K562 (cell line): ENCODE measurements around the gene MPC1. TPM values are rescaled to one million over a fixed set of nuclear protein-coding genes. Genes with fewer than 3 reads are reported as not detected.
A peak's percentile ranks its signal among the peaks of the same experiment; 100 is the strongest.

Experiments used
- CEBPB ChIP-seq: fragments of 450-650 bp; IDR thresholded peaks from 2 replicates; pipeline ENCODE4 v1.6.1; 2016; ENCODE audit warnings: missing genetic modification characterization, missing compliant biosample characterization
- CEBPG ChIP-seq, 3 experiments: fragments of 200-800 bp in 1 of 3; sonication (Bioruptor generic) in 1 of 3; sonication (generic) in 1 of 3; formaldehyde crosslinking in 1 of 3; IDR thresholded peaks in 2 of 3; conservative IDR thresholded peaks in 1 of 3; 2 replicates each; pipeline versions ENCODE4 v1.6.1 to v1.8.0; 2016 to 2022; ENCODE audit warnings: missing compliant biosample characterization in 2 of 3, missing genetic modification characterization in 2 of 3, mild to moderate bottlenecking in 1 of 3, missing genetic modification reagents in 1 of 3
- DIDO1 ChIP-seq: fragments of 450-650 bp; IDR thresholded peaks from 2 replicates; pipeline ENCODE4 v1.6.1; 2016; ENCODE audit warnings: low read depth, missing biosample characterization, missing genetic modification characterization
- ETV1 ChIP-seq: fragments of 450-650 bp; conservative IDR thresholded peaks from 2 replicates; pipeline ENCODE4 v1.6.1; 2016; ENCODE audit warnings: missing genetic modification characterization, control low read depth, low read depth, missing compliant biosample characterization
- EWSR1 ChIP-seq: fragments of 450-650 bp; IDR thresholded peaks from 2 replicates; pipeline ENCODE4 v1.6.1; 2018; ENCODE audit warnings: borderline replicate concordance, mild to moderate bottlenecking, low read depth, moderate library complexity; ENCODE audit not compliant: partially characterized antibody
- FOSL1 ChIP-seq: fragments of 200-800 bp; sonication (Bioruptor generic); conservative IDR thresholded peaks from 2 replicates; pipeline ENCODE4 v1.6.1; 2016; ENCODE audit warnings: missing genetic modification characterization, missing compliant biosample characterization
- JUND ChIP-seq, 2 experiments: IDR thresholded peaks; 2 replicates in 1 of 2; 3 replicates in 1 of 2; pipeline ENCODE4 v1.6.1; 2011; ENCODE audit warnings: borderline replicate concordance in 2 of 2, low read depth in 2 of 2, low read length in 2 of 2, improper control_type of control experiment in 1 of 2, missing biosample characterization in 1 of 2, missing genetic modification characterization in 1 of 2, missing genetic modification reagents in 1 of 2
- MEF2D ChIP-seq: conservative IDR thresholded peaks from 2 replicates; pipeline ENCODE4 v1.6.1; 2016; ENCODE audit warnings: low read depth, missing genetic modification characterization, missing compliant biosample characterization
- MTA3 ChIP-seq: fragments of 450-650 bp; formaldehyde crosslinking; IDR thresholded peaks from 2 replicates; pipeline ENCODE4 v1.6.1; 2017; ENCODE audit warnings: mild to moderate bottlenecking, borderline replicate concordance
- NFYB ChIP-seq: IDR thresholded peaks from 2 replicates; pipeline ENCODE4 v1.6.1; 2011; ENCODE audit warnings: mild to moderate bottlenecking, moderate library complexity; ENCODE audit not compliant: insufficient read length; ENCODE audit errors: extremely low read depth
- PCBP1 ChIP-seq: fragments of 200-400 bp; formaldehyde crosslinking; IDR thresholded peaks from 2 replicates; pipeline ENCODE4 v1.6.1; 2018; ENCODE audit warnings: mild to moderate bottlenecking, low read depth, low read length; ENCODE audit not compliant: poor library complexity, severe bottlenecking
- RB1 ChIP-seq: fragments of 450-650 bp; IDR thresholded peaks from 2 replicates; pipeline ENCODE4 v1.6.1; 2017; ENCODE audit warnings: low read depth, mild to moderate bottlenecking
- RHOXF2B ChIP-seq: fragments of 250-450 bp; sonication (Bioruptor Pico); conservative IDR thresholded peaks from 2 replicates; pipeline ENCODE4 v1.5.1; 2021
- TAF7 ChIP-seq: fragments of 450-650 bp; IDR thresholded peaks from 2 replicates; pipeline ENCODE4 v1.6.1; 2016; ENCODE audit warnings: missing genetic modification characterization, missing compliant biosample characterization
- TBL1XR1 ChIP-seq, 2 experiments: IDR thresholded peaks; 2 replicates each; pipeline ENCODE4 v1.6.1; 2012; ENCODE audit warnings: improper control_type of control experiment in 2 of 2, low read length in 2 of 2, mild to moderate bottlenecking in 1 of 2
- TRIM24 ChIP-seq, 2 experiments: fragments of 450-650 bp; IDR thresholded peaks; 2 replicates each; pipeline ENCODE4 v1.6.1; 2016
- ZKSCAN1 ChIP-seq: fragments of 150-350 bp; IDR thresholded peaks from 2 replicates; pipeline ENCODE4 v1.6.1; 2016; ENCODE audit warnings: low read depth, low read length
- ZNF589 ChIP-seq: fragments of 200-800 bp; sonication (Bioruptor generic); IDR thresholded peaks from 2 replicates; pipeline ENCODE4 v1.6.1; 2016; ENCODE audit warnings: low read depth, missing genetic modification characterization, missing compliant biosample characterization
- polyA plus RNA-seq, 8 experiments: library from polyadenylated mRNA; depleted of rRNA in 4 of 8; stranded (reverse) in 5 of 8; unstranded in 3 of 8; fragments of >200 nt; fragmentation: Nextera tagmentation in 2 of 8; fragmentation: Illumina TruSeq in 1 of 8; extraction: Ambion mirVana in 2 of 8; extraction: Trizol in 1 of 8; gene quantifications; 2 replicates each; pipeline versions ENCODE4 v1.2.1 to v1.2.3, GENCODE V29; 2011 to 2014; ENCODE audit warnings: inconsistent platforms in 1 of 8, missing spikeins in 1 of 8
- total RNA-seq, 7 experiments: library from RNA; depleted of rRNA in 6 of 7; stranded (reverse); fragments of >200 nt in 6 of 7; fragmentation: Illumina TruSeq in 2 of 7; extraction: Trizol in 2 of 7; gene quantifications; 2 replicates each; pipeline versions ENCODE4 v1.2.1 to v1.2.3, GENCODE V29; 2011 to 2021; ENCODE audit warnings: low replicate concordance in 1 of 7
- TF ChIP-seq, protein P1 (sequence below): fragments of 250-450 bp; sonication (Bioruptor Pico); IDR thresholded peaks from 2 replicates; pipeline ENCODE4 v1.4.0; 2020; ENCODE audit warnings: mild to moderate bottlenecking, moderate library complexity, borderline replicate concordance
- TF ChIP-seq, protein P2 (sequence below): sonication (generic); formaldehyde crosslinking; IDR thresholded peaks from 2 replicates; pipeline ENCODE4 v1.8.0; 2022; ENCODE audit warnings: missing genetic modification reagents, mild to moderate bottlenecking, moderate library complexity, borderline replicate concordance
- TF ChIP-seq, protein P3 (sequence below): fragments of 450-650 bp; IDR thresholded peaks from 2 replicates; pipeline ENCODE4 v1.6.1; 2016

Gene MPC1
- total and polyA plus RNA-seq, 9 of the 15 experiments (the other 6 are each of a cell fraction or from before 2014, with no cell fraction given) = 78.6 to 185 (median 138) TPM

DNA sequence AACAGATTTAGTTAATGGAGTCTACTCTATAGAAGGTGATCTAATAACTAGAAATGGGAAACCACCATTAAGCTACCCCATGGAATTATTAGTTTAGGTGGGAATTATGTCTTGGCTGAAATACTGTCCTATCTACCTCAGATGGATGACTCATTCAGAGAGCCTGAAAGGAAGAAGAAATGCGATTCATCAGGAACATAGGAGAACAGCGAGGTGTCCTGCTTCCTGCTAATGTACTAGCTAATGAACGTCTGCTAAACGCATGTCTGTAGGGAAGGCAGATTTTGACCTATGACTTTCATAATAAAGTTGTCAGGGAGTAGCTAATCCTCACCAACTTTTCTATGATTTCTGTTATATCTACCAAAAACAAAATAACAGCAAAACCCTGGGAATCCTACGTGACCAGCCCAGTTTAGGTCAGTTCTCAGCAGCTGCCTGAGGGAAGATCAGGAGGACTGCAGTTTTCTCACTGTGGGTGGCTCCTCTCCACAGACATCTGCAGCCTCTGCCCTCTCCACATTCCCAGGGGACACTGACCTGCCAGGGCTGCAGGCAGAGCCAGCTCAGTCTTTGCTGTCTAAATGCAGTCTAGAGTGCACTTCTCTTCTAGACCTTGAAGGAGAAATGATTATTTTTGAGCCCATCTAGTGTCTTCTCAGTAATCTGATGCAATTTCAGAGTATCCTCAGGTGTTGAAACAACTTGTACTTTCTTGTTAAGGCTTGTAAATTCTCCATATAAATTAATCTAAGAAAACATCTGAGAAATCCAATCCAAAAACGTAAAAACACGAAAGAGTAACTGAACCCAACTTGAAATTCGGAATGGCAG, 22.3 kb downstream of the MPC1 start (continued):
- TF ChIP-seq ZNF589 (CRISPR knock-in tag) (no peak), ETV1 (tag) (no peak), RB1 (no peak), MTA3 (no peak), RHOXF2B (no peak), ZKSCAN1 (no peak), MEF2D (tag) (no peak), JUND (IDR thresholded peaks at IDR 0.05; ENCODE audit: borderline replicate concordance, low read depth, low read length) (peak; percentile 75), JUND (tag; IDR thresholded peaks at IDR 0.05; ENCODE audit: borderline replicate concordance, low read depth, low read length) (peak; percentile 63; the same call in 2 of the 3 replicates), PCBP1 (no peak), TRIM24 (IDR thresholded peaks at IDR 0.05) (no peak), EWSR1 (no peak), NFYB (no peak), CEBPG (CRISPR knock-in tag; IDR thresholded peaks at IDR 0.05) (0 out of 2 replicates have a peak, but pooled peaks have one; percentile 19), CEBPG (tag; conservative IDR thresholded peaks at IDR 0.05 in 1 of 2, IDR thresholded peaks at IDR 0.05 in 1 of 2) (peak; percentile 62 to 78; a peak in 3 of 4 replicates), FOSL1 (tag) (peak; percentile 68), DIDO1 (tag) (no peak), CEBPB (tag) (peak; percentile 64), TBL1XR1 (IDR thresholded peaks at IDR 0.05; ENCODE audit: low read length in 2 of 2) (no peak), TAF7 (tag) (no peak)
- TF ChIP-seq, protein P1, sequence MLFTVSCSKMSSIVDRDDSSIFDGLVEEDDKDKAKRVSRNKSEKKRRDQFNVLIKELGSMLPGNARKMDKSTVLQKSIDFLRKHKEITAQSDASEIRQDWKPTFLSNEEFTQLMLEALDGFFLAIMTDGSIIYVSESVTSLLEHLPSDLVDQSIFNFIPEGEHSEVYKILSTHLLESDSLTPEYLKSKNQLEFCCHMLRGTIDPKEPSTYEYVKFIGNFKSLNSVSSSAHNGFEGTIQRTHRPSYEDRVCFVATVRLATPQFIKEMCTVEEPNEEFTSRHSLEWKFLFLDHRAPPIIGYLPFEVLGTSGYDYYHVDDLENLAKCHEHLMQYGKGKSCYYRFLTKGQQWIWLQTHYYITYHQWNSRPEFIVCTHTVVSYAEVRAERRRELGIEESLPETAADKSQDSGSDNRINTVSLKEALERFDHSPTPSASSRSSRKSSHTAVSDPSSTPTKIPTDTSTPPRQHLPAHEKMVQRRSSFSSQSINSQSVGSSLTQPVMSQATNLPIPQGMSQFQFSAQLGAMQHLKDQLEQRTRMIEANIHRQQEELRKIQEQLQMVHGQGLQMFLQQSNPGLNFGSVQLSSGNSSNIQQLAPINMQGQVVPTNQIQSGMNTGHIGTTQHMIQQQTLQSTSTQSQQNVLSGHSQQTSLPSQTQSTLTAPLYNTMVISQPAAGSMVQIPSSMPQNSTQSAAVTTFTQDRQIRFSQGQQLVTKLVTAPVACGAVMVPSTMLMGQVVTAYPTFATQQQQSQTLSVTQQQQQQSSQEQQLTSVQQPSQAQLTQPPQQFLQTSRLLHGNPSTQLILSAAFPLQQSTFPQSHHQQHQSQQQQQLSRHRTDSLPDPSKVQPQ = no peak
- TF ChIP-seq, protein P2, sequence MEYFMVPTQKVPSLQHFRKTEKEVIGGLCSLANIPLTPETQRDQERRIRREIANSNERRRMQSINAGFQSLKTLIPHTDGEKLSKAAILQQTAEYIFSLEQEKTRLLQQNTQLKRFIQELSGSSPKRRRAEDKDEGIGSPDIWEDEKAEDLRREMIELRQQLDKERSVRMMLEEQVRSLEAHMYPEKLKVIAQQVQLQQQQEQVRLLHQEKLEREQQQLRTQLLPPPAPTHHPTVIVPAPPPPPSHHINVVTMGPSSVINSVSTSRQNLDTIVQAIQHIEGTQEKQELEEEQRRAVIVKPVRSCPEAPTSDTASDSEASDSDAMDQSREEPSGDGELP (CRISPR knock-in tag) = no peak
- TF ChIP-seq, protein P3, sequence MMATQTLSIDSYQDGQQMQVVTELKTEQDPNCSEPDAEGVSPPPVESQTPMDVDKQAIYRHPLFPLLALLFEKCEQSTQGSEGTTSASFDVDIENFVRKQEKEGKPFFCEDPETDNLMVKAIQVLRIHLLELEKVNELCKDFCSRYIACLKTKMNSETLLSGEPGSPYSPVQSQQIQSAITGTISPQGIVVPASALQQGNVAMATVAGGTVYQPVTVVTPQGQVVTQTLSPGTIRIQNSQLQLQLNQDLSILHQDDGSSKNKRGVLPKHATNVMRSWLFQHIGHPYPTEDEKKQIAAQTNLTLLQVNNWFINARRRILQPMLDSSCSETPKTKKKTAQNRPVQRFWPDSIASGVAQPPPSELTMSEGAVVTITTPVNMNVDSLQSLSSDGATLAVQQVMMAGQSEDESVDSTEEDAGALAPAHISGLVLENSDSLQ = no peak
